Measurements from ENCODE around the gene SYNDIG1L.
"Not testable (repeated sequence)": the region's sequence is repeated elsewhere in the genome, so short reads cannot be mapped to it uniquely, and the experiment has no call there.

- not testable (repeated sequence) for TF ChIP-seq CTCF (conservative IDR thresholded peaks at IDR 0.05 in 1 of 2, IDR thresholded peaks at IDR 0.05 in 1 of 2; ENCODE audit: extremely low read depth in 1 of 2, insufficient read depth in 1 of 2, low read depth in 1 of 2, low read length in 2 of 2); EZH2 (IDR thresholded peaks at IDR 0.05; ENCODE audit: borderline replicate concordance, low read length)
These were observed 35.5 kb downstream of the SYNDIG1L start for GRCh38 chr14:74390505-74390904.
